Mesenchymal stem cell (in vitro differentiated cells and primary cell): Measurements from ENCODE around the gene THADA.

Experiments used
- DNase-seq: peaks from one replicate; pipeline ENCODE4 v3.0.0-alpha.2; 2013
- H2AFZ ChIP-seq: one replicate; pipeline ENCODE4 v1.6.1; 2013; ENCODE audit warnings: low read depth, mild to moderate bottlenecking, control low read depth, inconsistent platforms, low read length, moderate library complexity
- H2AK5ac ChIP-seq: 2 replicates; pipeline ENCODE4 v1.6.1; 2013; ENCODE audit warnings: low read length, moderate library complexity, mild to moderate bottlenecking, inconsistent platforms; ENCODE audit not compliant: severe bottlenecking
- H2BK120ac ChIP-seq: one replicate; pipeline ENCODE4 v1.6.1; 2013; ENCODE audit warnings: low read depth, mild to moderate bottlenecking, inconsistent platforms, low read length, moderate library complexity
- H2BK12ac ChIP-seq, 2 experiments: one replicate each; pipeline ENCODE4 v1.6.1; 2013; ENCODE audit warnings: inconsistent platforms in 2 of 2, low read length in 2 of 2, mild to moderate bottlenecking in 2 of 2, moderate library complexity in 2 of 2, control low read depth in 1 of 2
- H2BK15ac ChIP-seq: one replicate; pipeline ENCODE4 v1.6.1; 2013; ENCODE audit warnings: mild to moderate bottlenecking, low read depth, inconsistent platforms; ENCODE audit not compliant: poor library complexity, severe bottlenecking
- H2BK5ac ChIP-seq: 2 replicates; pipeline ENCODE4 v1.6.1; 2013; ENCODE audit warnings: low read depth, mild to moderate bottlenecking, low read length, control low read depth, inconsistent platforms; ENCODE audit not compliant: poor library complexity, severe bottlenecking
- H3K14ac ChIP-seq, 2 experiments: one replicate each; pipeline ENCODE4 v1.6.1; 2013; ENCODE audit warnings: inconsistent platforms in 2 of 2, low read length in 2 of 2, control low read depth in 1 of 2, mild to moderate bottlenecking in 1 of 2, moderate library complexity in 1 of 2
- H3K18ac ChIP-seq, 2 experiments: one replicate each; pipeline ENCODE4 v1.6.1; 2013; ENCODE audit warnings: inconsistent platforms in 2 of 2, low read length in 2 of 2, control low read depth in 1 of 2, low read depth in 1 of 2, mild to moderate bottlenecking in 1 of 2
- H3K23ac ChIP-seq, 2 experiments: one replicate each; pipeline ENCODE4 v1.6.1; 2013; ENCODE audit warnings: inconsistent platforms in 2 of 2, low read length in 2 of 2, mild to moderate bottlenecking in 2 of 2, moderate library complexity in 2 of 2, control low read depth in 1 of 2
- H3K27ac ChIP-seq: 2 replicates; pipeline ENCODE4 v1.5.1; 2013; ENCODE audit warnings: mild to moderate bottlenecking, moderate library complexity, low read length, control low read depth, inconsistent platforms; ENCODE audit not compliant: poor library complexity, severe bottlenecking
- H3K27me3 ChIP-seq, 2 experiments: 2 replicates each; pipeline versions ENCODE4 v1.6.1 to v1.7.0; 2013; ENCODE audit warnings: low read length in 2 of 2, mild to moderate bottlenecking in 2 of 2, moderate library complexity in 2 of 2, control low read depth in 1 of 2, inconsistent platforms in 1 of 2; ENCODE audit not compliant: control insufficient read depth in 1 of 2, insufficient read depth in 1 of 2
- H3K36me3 ChIP-seq, 2 experiments: 2 replicates each; pipeline versions ENCODE4 v1.6.1 to v1.7.0; 2013; ENCODE audit warnings: low read length in 2 of 2, control low read depth in 1 of 2, inconsistent platforms in 1 of 2, low read depth in 1 of 2, mild to moderate bottlenecking in 1 of 2; ENCODE audit not compliant: insufficient read depth in 2 of 2, control insufficient read depth in 1 of 2
- H3K4ac ChIP-seq, 2 experiments: one replicate each; pipeline ENCODE4 v1.6.1; 2013; ENCODE audit warnings: inconsistent platforms in 2 of 2, low read length in 2 of 2, mild to moderate bottlenecking in 2 of 2, moderate library complexity in 2 of 2, control low read depth in 1 of 2, low read depth in 1 of 2
- H3K4me1 ChIP-seq: 2 replicates; pipeline ENCODE4 v1.6.1; 2013; ENCODE audit warnings: low read depth, low read length, control low read depth; ENCODE audit not compliant: control insufficient read depth, insufficient read depth
- H3K4me2 ChIP-seq: 2 replicates; pipeline ENCODE4 v1.6.1; 2013; ENCODE audit warnings: low read length, mild to moderate bottlenecking, inconsistent platforms; ENCODE audit not compliant: poor library complexity, severe bottlenecking
- H3K4me3 ChIP-seq, 2 experiments: 2 replicates each; pipeline versions ENCODE4 v1.5.1 to v1.7.0; 2013; ENCODE audit warnings: low read length in 2 of 2, mild to moderate bottlenecking in 2 of 2, control low read depth in 1 of 2, low read depth in 1 of 2; ENCODE audit not compliant: insufficient read depth in 1 of 2
- H3K79me1 ChIP-seq: replicated peaks from 2 replicates; pipeline ENCODE4 v1.6.1; 2013; ENCODE audit warnings: mild to moderate bottlenecking, control low read depth, low read length, inconsistent platforms; ENCODE audit not compliant: poor library complexity, severe bottlenecking
- H3K9ac ChIP-seq: 2 replicates; pipeline ENCODE4 v1.7.0; 2013; ENCODE audit warnings: mild to moderate bottlenecking, low read length, moderate library complexity
- H3K9me3 ChIP-seq: 2 replicates; pipeline ENCODE4 v1.7.0; 2013; ENCODE audit warnings: mild to moderate bottlenecking, low read length; ENCODE audit not compliant: control insufficient read depth
- H4K8ac ChIP-seq: one replicate; pipeline ENCODE4 v1.6.1; 2013; ENCODE audit warnings: inconsistent platforms, mild to moderate bottlenecking, low read length, moderate library complexity
- H4K91ac ChIP-seq: one replicate; pipeline ENCODE4 v1.6.1; 2013; ENCODE audit warnings: mild to moderate bottlenecking, low read length, inconsistent platforms
- WGBS: methylation state at CpG from one replicate; pipeline ENCODE4 v1.1.7; 2013; ENCODE audit warnings: mixed read lengths; 5-methylcytosine and 5-hydroxymethylcytosine counted together

Gene THADA

DNA sequence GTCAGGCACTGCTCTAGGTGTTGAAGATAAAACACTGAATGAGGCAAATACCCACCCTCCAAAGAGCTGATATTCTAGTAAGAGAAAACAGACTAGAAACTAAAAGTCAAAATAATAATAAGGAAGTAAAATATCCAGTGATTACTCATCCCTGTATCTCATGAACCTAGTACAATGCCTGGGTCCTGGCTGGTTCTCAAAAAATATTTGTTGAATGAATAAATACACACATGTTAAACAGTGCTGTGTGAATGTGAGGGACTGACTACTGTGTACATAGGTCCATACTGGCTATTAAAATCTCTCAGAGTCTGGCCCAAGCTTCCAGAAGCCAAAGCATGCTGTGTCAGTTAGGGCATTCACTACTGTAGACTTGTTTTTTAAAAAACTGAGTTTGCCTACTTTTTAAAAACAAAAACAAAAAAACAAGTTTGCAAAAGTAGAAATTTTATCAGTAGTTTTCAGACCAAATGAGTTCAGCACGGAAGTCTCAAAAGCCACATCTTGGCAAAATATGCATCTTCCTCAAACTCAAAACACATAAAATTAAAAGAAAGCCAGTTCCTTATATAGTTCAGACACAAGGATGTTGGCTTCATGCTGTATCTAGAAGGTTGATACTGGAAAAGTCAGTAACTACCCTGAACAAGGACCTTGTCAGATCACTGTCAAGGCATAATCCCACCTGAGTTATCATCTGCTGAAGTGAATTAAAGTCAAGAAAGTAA, 136.2 kb downstream of the THADA start:
- no peak overlapping the region for H2AFZ ChIP-seq
- H3K4me2 ChIP-seq = no peak overlapping the region
- H2BK15ac ChIP-seq = no peak overlapping the region
- no peak overlapping the region for H2BK120ac ChIP-seq
- H2AK5ac ChIP-seq = no peak overlapping the region
- peak; percentile 50 for DNase-seq
- H4K8ac ChIP-seq = no peak overlapping the region
- 100% methylated on average over 1 of the region's 1 CpG for WGBS
- H3K27me3 ChIP-seq = no peaks in the 10 kb centered on the region
- H3K9ac ChIP-seq = peak overlapping the region; percentile 20
- no peak overlapping the region for H3K23ac ChIP-seq
- H3K4me1 ChIP-seq = peaks cover 2% of the 10 kb centered on the region
- H3K27ac ChIP-seq = no peak overlapping the region
- H3K36me3 ChIP-seq = no peaks in the 10 kb centered on the region
- no peak overlapping the region for H2BK12ac ChIP-seq
- no peak overlapping the region for H4K91ac ChIP-seq
- peaks cover 9% of the 10 kb centered on the region for H3K79me1 ChIP-seq
- no peak overlapping the region for H3K18ac ChIP-seq
- H3K4me3 ChIP-seq = no peak overlapping the region
- H3K9me3 ChIP-seq = no peaks in the 10 kb centered on the region
- no peak overlapping the region for H3K4ac ChIP-seq
- no peak overlapping the region for H3K14ac ChIP-seq
- H2BK5ac ChIP-seq = no peak overlapping the region

DNA sequence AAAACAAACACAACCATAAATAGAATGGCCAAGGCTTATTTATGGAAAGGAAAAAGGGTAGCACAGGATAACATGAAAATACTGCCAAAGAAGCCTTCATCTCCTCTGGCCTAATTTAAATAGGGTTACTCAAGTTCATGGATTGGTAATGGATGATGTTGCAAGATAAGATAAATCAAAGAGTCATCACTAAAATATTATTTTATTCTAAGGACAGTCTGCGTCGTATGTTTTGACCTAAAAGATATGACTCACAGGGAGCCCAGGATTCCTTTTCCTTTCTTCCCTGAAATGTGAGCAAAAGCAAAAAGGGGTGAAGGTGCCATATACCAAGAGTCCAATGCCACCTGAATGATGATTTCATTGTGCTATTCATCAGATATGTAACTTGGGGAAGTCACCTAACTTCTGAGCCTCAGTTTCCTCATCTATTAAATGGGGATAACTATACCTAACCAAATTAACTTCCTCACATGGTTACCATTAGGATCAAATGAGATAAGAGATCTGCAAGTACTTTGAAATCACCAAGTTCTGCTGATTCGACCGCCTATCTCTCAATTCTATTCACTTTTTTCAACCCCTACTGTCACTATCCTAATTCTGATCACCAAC, 137.7 kb downstream of the THADA start:
- H3K27ac ChIP-seq = no peak overlapping the region
- H2BK12ac ChIP-seq = no peak overlapping the region
- H3K79me1 ChIP-seq = peaks cover 10% of the 10 kb centered on the region
- H3K4me1 ChIP-seq = peaks cover 4% of the 10 kb centered on the region
- no peak overlapping the region for H4K91ac ChIP-seq
- peak; percentile 85 for DNase-seq
- no peak overlapping the region for H2AFZ ChIP-seq
- no peak overlapping the region for H3K14ac ChIP-seq
- no peak overlapping the region for H2AK5ac ChIP-seq
- H3K18ac ChIP-seq = no peak overlapping the region
- no peak overlapping the region for H3K4ac ChIP-seq
- H3K23ac ChIP-seq = no peak overlapping the region
- H4K8ac ChIP-seq = no peak overlapping the region
- no peak overlapping the region for H2BK120ac ChIP-seq
- H2BK15ac ChIP-seq = no peak overlapping the region
- H2BK5ac ChIP-seq = no peak overlapping the region
- WGBS = 41% methylated on average over 4 of the region's 4 CpGs
- no peak overlapping the region for H3K4me3 ChIP-seq
- no peak overlapping the region for H3K4me2 ChIP-seq
- no peaks in the 10 kb centered on the region for H3K36me3 ChIP-seq
- peak overlapping the region; percentile 41 for H3K9ac ChIP-seq
- no peaks in the 10 kb centered on the region for H3K27me3 ChIP-seq
- H3K9me3 ChIP-seq = no peaks in the 10 kb centered on the region

DNA sequence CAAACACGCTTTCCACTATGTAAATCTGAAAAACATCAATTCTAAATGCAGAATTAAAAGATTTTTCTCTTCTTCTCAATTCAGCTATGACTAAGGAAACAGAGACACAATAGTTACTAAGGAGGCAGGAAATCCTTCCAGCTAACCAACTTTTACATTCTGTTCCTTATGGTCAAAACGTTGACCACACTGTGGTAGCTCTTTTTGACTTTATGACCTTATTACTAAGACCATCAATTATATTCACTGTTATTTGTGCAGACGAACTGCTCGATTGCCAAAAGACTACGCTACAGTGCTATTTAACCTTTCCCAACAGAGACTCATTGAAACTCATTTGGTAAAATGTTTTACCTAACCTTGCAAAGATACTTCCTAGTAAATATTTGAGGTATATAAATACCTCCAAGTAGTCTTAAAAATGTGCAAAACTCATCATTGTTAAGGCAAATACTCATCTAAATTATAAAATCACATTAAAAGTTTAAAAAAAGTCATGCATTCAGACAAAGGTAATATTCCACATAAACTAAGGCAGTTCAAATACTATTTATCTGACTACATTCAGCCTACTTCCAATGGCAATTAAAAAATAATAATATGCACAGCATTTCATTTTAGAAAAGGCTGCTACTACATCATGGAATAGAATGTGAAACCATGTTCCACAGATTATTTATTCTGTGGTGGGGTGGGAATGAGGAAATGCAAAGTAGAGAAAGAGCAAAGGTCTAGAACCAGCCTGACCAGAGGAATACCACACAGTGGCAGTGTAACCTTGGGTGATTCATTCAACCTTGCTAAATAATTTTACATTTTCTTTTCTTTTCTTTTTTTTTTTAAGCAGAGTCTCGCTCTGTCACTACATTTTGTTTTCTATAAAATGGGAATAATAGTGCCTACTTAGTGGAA, 139.9 kb downstream of the THADA start:
- no peaks in the 10 kb centered on the region for H3K27me3 ChIP-seq
- H3K18ac ChIP-seq = no peak overlapping the region
- no peak overlapping the region for H2AFZ ChIP-seq
- no peak overlapping the region for H2BK5ac ChIP-seq
- peaks cover 7% of the 10 kb centered on the region for H3K79me1 ChIP-seq
- no peak overlapping the region for H3K23ac ChIP-seq
- H3K9me3 ChIP-seq = no peaks in the 10 kb centered on the region
- no peak overlapping the region for H3K4ac ChIP-seq
- no peak overlapping the region for H3K27ac ChIP-seq
- peak overlapping the region; percentile 38 for H3K9ac ChIP-seq
- no peak overlapping the region for H2BK12ac ChIP-seq
- 0% methylated on average over 3 of the region's 6 CpGs for WGBS
- peaks cover 0 to 4% of the 10 kb centered on the region in 2 experiments for H3K36me3 ChIP-seq
- H3K4me2 ChIP-seq = no peak overlapping the region
- no peak overlapping the region for H3K4me3 ChIP-seq
- peak; percentile 91 for DNase-seq
- H2AK5ac ChIP-seq = no peak overlapping the region
- H2BK120ac ChIP-seq = no peak overlapping the region
- H3K14ac ChIP-seq = no peak overlapping the region
- H2BK15ac ChIP-seq = no peak overlapping the region
- peaks cover 2% of the 10 kb centered on the region for H3K4me1 ChIP-seq
- H4K8ac ChIP-seq = no peak overlapping the region
- H4K91ac ChIP-seq = no peak overlapping the region

DNA sequence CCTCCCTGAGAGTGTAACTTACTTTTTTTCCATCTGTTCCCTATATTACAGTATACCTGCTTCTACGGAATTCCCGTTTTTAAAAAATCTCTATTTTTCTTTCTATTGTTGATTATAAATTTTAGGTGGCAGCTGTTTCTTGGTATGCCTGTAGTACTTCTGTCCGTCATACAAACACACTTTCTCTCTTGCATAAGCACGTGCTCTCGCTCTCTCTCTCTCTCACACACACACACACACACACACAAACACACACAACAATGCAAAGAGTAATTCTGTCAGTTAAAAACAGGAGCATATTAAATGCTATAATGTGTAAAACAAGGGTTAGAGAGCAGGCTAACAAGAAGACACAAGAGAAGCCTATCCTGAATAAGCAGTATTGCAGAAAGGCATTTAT, 140.5 kb downstream of the THADA start:
- H2BK12ac ChIP-seq = no peak overlapping the region
- H2AFZ ChIP-seq = no peak overlapping the region
- no peak overlapping the region for H4K91ac ChIP-seq
- no peaks in the 10 kb centered on the region for H3K27me3 ChIP-seq
- H3K27ac ChIP-seq = no peak overlapping the region
- no peak overlapping the region for H2BK5ac ChIP-seq
- no peak overlapping the region for H2BK120ac ChIP-seq
- peaks cover 2% of the 10 kb centered on the region for H3K79me1 ChIP-seq
- H3K4me1 ChIP-seq = peaks cover 2% of the 10 kb centered on the region
- no peak overlapping the region for H3K18ac ChIP-seq
- no peak overlapping the region for H3K23ac ChIP-seq
- H2BK15ac ChIP-seq = no peak overlapping the region
- DNase-seq = no peak
- peak overlapping the region; percentile 38 for H3K9ac ChIP-seq
- no peak overlapping the region for H3K4me3 ChIP-seq
- H2AK5ac ChIP-seq = no peak overlapping the region
- no peak overlapping the region for H3K14ac ChIP-seq
- H3K4me2 ChIP-seq = no peak overlapping the region
- peak overlapping the region in 1 of 2 experiments; percentile 64 for H3K4ac ChIP-seq
- H4K8ac ChIP-seq = no peak overlapping the region
- 20% methylated on average over 1 of the region's 5 CpGs for WGBS
- H3K36me3 ChIP-seq = peaks cover 0 to 4% of the 10 kb centered on the region in 2 experiments
- no peaks in the 10 kb centered on the region for H3K9me3 ChIP-seq
